Posterior cingulate gyrus (tissue), 11 donors: Measurements from ENCODE around the gene NFATC1.
"Not testable (repeated sequence)": the region's sequence is repeated elsewhere in the genome, so short reads cannot be mapped to it uniquely, and the experiment has no call there.

Source experiments
- DNase-seq, 10 donors: peaks; one replicate each; pipeline versions ENCODE4 v3.0.0 to v3.0.0-alpha.2; 2020 to 2021; ENCODE audit warnings: mixed read lengths in 3 of 10
- intact Hi-C: fragments of 100-400 bp; cut with DNase I; formaldehyde crosslinking; loops from one replicate; pipeline ENCODE4 v1.15.1; 2023

Gene NFATC1

DNA sequence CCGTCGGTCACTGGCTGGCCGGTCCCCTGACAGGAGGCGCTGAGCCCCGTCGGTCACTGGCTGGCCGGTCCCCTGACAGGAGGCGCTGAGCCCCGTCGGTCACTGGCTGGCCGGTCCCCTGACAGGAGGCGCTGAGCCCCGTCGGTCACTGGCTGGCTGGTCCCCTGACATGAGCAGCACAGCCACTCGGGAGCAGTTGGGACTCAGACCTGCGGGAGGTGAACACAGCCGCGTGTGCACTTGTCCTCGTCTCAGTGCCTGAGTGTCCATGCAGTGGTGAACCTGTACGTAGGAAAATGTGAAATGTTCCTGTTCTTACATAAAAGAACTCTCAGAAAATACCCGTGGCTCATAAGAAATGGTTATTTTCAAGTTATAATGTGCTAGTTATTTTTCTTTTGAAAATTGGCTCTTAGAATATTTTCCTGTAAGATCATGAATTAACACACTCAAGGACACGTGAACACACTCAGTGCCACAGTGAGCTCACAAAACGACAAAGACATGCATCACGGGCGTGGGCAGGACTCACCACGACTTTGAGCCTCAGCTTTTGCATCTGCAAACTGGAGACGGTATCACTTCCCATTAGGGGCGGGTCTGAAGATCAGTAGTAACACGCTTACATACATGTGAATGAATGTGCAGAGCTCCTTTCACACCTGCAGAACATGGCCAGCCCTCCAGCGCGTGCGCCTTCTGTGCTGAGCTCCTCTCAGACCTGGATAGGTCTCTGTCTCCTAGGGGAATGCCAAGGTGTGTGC, 21.1 kb upstream of the NFATC1 start:
- intact Hi-C loops, result no loop called here
- DNase-seq, result peak in 1 of 10 donors; percentile 22

DNA sequence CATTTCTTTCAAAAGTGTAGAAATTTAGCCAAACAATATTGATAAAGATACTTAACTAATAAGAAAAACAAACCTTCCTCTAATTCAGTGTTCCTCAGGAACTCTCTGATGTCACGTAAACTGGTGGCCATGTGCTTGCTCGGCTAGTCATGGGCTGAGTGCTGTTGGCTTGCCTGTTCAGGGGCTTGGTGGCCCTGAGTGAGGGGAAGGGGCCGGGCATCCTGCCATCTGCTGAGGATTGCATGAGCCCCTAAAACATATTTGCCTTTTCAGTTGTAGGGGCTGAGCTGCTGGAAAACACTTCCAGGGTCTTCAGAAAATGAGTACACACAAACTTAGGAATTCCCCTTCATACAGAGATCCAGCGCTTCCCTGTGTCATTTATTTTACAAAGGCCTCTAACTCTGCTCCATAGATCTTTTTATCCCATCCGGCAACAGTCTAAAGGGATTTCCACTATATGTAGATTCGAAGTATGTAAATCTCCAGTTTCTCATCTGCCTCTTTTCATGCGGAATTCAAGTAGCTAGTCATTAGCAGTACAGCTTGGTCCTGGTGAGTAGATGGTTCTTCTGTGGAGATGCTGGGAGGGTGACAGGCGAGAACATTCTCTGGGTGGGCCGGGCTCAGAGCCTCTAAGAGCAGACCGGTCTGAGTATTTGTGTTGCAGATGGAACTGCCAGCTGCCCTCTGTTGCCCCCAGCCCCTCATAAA, 20.1 kb upstream of the NFATC1 start:
- intact Hi-C loops, result no loop called here
- peak in 1 of 10 donors; percentile 79 for DNase-seq

DNA sequence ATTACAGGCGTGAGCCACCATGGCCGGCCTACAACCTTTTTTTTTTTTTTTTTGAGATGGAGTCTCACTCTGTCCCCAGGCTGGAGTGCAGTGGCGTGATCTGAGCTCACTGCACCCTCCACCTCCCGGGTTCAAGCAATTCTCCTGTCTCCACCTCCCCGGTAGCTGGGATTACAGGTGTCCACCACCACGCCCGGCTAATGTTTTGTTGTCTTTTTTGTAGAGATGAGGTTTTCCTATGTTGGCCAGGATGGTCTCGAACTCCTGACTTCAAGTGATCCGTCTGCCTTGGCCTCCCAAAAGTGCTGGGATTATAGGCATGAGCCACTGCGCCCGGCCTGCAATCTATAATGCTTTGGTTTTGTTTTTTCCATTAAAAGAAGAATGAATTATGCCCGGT, 19.1 kb upstream of the NFATC1 start:
- DNase-seq, intact Hi-C loops: not testable (repeated sequence)

DNA sequence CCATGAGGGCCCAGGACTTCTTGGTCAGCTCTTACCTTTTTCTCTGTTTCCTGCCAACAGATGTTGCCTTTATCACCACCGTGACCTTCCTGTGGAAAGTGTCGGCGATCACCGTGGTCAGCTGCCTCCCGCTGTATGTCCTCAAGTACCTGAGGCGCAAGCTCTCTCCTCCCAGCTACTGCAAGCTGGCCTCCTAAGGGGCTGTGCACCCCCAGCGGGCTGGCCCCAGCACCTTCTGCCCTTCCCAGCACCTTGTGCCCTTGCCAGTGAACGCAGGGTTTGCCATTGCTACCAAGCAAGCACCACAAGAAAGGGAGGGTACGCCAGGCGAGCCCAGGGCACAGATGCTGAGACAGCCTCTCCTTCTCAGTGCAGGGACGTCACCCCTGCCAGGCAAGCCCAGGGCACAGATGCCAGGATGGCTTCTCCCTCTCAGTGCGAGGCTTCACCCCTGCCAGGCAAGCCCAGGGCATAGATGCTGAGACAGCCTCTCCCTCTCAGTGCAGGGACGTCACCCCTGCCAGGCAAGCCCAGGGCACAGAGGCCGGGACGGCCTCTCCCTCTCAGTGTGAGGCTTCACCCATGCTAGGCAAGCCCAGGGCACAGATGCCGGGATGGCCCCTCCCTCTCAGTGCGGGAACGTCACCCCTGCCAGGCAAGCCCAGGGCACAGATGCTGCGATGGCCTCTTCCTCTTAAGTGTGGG, 18.4 kb upstream of the NFATC1 start:
- intact Hi-C loops, result no loop called here
- DNase-seq, result peak in 4 of 10 donors; percentile 45 to 83 (median 77)

DNA sequence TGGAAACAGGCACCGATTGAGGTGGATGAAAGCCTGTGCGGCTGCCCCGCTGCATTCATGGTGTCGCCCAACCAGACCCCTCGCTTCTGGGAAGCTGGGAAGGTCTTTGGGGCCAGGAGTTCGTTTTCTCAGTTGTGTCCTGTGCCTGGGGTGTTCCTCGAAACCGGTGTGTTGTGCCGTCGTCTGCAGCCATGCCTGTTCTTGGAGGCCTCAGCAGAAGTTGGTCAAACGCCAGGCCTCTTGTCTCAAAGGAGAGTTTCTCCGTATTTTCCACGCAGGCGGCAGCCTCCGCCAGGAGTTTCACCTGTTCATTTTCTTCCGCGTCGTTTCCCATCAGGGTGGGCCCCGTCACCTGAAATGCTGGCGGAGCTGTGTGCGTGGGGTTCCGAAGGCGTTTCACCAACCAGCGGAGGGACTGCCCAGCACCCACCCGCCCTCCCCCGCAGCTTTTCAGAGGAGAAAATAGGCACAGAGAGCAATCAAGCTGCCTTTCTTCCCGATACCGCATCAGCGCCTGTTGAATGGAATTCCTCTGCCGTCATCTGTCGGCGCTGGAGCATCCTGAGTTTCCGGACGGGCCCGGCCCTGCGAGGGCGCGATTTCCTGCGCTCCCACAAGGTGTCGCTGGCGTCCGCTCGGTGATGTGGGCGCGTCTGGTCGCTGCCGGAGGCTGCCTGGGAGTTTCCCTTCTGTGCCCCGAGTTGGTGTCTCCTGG, 17.0 kb upstream of the NFATC1 start:
- intact Hi-C loops, result no loop called here
- peak; percentile 79 to 98 (median 86) for DNase-seq

DNA sequence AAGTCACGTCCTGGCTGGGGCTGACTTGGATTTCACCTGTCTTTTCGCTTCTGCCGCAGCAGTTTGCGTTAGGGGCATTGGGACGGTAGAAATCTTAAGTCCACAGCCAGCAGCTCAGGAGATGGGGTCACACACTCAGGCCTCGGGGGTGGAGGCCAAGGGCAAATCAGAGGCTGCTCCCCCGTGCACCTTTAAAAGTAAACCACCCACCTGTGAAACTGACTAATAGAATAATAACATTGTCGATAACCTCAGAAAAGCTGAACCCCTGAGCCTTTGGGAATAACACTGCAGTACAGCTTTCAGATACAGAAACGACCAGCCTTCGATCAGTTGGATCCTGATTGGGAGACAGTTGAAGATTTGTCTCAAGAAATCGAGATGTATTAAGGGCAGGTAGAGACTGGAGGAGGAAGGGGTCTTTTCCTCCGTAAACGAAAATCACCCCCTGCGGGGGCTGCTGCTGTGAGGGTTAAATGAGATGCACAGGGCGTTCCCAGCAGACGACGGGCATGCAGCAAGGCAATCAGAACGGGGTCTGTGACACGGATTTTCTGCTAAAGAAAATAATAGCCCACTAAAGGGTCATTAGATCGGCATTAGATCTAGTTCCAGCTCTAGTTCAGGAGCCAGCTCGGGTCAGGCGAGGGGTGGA, 16.4 kb upstream of the NFATC1 start:
- peak in 2 of 10 donors; percentile 42 to 59 for DNase-seq
- intact Hi-C loops, result no loop called here

DNA sequence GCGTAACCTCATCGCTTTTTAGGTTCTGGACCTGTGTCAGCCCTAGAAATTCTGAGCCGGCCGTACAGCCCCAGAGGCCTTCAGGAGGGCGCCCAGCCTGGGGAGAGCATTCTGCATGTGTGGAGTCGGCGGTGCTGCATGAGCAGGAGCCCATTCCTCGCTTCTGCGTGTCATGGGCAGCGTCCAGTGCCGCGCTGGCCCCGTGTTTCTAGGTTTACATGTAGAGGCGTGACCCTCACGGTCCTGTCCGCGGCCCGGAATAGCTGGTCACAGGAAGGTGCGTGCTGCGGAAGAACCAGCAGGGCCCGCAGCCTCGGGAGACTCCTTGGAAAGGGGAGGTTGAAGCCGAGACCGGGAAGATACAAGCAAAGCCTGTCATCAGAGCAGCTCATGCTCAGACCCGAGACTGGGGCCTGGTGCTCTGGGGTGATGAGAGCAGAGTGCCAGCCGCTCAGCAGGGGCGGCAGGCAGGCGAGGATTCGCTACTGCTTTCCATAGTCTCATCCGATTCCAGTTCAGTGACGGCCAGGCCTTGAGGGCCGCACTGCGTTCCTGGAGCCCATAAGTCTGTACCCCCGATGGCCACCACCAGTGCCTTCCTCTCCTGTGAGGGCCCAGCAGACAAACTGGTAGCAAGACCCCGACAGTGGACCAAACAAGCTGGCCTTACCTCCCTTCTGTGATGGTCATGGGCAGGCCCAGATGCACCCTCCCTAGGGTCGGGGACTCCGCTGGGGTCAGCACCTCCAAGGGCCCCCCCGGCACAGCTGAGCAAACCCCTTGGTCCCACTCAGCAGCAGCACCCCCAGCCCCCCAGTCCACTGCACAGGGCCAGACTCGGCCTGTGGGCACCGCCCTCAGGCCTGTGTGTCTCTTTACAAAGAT, 15.6 kb upstream of the NFATC1 start:
- intact Hi-C loops, result loop anchor here (1.0 kb wide), 1 partner anchor 148 kb away; no protein-coding TSS in a partner anchor
- DNase-seq, result peak in 3 of 10 donors; percentile 70 to 86 (median 79)

DNA sequence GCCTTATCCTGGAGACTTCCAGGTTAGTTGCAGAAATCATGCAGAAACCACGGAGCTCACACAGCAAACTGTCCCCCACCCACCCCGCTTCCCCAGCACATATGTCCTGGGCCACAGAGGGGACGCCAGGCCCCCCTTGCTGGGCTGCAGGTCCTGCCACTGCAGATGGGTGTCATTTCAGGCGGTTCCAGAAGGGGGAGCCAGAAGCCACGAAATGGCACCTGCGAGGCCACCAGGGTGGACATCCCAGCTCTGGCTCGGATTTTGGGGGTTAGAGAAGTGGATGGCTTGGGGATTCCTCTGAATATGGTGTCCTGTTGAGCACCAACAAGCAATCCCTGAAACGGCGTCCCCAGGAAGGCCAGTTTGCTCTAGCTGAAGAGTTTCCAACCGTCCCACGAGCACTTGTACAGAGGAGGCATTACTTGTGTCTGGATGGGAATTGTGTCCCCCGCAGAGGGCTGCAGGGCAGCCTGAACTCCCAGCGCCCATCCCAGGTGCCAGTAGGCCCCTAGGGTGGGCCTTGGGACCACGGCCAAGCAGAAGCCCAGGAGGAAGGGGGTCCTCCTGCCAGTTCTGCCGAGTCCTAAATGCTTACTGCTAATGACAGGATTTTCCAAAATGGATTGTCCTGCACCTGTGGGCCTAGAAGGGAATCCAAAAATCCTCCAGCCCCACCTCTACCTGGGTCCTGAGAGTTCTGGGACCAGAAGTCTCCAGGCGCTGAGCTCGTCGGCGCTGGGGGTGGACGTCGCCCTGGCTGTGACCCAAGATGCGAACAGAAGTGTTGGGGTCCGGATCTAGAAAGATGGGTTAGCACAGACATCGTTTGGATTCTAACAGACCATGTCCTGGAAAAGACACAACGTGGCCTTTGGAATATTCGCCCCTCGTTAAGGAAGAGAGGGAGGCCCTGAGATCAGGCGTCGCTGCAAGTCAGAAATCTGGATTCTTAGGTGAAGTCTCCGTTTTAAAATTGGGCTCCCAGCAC, 14.6 kb upstream of the NFATC1 start:
- intact Hi-C loops, result loop anchor here (1.0 kb wide), 2 partner anchors 147 to 263 kb away; no protein-coding TSS in a partner anchor
- DNase-seq, result peak; percentile 58 to 96 (median 80)

DNA sequence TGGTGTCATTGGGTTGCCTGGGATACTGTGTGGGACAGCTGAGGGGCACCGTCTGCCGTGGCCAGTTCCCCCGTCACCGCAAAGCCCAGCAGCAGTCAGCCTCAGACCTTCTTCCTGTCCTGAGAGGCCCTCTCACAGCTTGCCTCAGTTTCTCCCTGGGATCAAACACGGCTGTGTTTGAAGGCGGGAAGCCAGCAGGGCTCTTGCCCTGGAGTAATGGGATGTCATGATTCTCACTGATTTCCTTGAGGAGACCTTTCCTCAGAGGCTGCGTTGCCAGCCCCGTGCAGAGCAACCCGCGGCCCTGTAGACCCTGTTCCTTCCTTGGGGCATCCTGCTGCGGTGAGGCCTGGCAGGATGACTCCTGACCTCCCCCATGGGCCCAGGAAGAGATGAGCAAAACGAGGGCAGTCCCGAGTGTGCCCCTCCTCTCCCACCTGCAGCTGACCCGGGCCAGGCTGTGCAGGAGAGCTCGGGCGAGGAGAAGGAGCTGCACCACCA, 13.9 kb upstream of the NFATC1 start:
- intact Hi-C loops, result loop anchor here (1.0 kb wide), 1 partner anchor 262 kb away; no protein-coding TSS in a partner anchor

DNA sequence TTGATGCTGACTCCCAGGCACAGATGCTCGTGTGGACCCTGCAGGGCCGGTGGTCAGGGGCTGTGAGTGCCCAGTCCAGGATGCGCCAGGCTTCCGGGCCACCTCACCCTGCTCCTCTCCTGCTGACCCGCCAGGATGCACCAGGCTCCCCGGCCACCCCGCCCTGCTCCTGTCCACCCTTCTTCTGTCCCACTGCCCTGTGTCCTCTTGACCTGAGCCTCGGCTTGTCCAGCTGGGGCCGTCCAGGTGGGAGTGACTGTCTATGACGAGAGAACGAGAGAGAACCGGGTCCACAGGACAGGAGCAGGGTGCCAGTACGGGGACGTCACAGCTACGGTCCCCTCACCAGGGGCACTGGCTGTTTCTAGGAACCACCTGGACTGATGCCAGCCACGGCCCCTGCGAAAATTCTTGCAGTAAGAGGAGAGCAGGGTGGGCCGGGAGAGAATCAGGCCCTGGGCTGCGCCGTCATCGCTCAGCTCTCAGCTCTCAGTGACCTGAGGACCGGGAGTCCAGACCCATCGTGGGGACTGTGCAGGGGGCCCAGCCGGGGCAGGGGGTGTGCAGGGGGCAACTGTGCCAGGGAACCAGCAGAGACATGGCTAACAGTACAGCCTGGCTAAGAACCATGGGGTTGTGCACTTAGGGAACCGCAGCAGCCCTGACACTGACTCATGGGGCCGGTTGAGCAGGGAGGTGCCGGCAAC, 12.9 kb upstream of the NFATC1 start:
- DNase-seq, result peak in 3 of 10 donors; percentile 56 to 83 (median 72)
- intact Hi-C loops, result no loop called here

More for the DNA sequence above, 13.9 kb upstream of the NFATC1 start:
- peak in 3 of 10 donors; percentile 42 to 77 (median 70) for DNase-seq

DNA sequence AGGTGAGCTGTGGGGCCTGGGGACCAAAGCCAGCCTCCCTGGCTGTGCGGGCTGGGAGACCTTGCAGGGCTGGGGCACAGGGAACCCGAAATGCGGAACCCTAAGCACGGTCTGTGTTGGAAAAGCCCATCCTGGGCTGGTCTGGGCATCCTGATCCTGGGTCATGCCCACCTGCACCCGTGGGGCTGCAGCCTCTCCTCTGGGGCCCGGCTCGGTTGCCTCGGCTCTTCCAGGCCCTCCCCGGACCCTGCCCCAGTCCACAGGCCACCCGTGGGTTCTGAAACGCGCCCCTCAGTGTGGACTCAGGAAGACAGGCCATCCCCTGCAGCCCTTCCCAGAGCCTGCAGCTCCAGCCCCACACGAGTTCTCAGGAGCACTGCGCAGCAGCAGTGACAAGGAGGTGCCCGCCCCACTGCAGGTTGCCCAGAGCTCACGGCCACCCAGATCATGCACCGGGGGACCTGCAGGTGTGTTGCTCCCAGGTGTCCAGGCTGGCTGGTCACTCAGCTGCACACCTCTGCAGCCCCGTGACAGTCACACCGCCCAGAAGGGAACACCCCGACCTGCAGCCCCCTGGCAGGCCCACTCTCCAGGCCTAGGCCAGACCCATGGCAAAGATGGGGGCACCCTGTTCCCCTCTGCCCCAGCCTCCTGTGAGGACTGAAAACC, 12.2 kb upstream of the NFATC1 start:
- intact Hi-C loops, result no loop called here

DNA sequence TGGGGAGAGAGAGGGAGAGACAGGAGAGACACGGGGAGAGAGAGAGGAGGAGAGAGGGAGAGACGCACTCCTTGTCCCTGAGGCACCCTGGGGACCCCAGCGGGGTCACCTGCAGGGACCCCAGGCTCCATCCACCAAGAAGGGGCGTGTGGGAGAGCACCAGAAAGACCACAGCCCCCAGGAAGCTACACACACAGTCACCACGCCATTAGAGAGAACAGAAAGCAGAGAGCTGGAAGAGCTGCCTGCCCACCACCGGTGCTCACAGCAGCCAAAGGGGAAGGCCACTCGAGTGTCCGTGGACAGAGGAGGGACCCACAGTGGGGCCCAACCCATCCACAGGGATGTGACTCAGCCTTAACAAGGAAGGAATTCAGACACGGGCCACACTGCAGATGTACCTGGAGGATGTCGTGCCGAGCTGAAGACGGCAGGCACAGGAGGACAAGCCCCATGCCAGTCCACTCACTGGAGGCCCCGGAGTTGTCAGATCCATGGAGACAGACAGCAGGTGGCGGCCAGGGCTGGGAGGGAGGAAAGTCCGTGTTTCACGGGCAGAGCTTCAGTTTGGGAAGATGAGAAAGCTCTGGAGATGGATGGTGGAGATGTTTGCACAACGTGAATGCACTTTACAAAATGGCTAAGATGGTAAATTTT, 11.5 kb upstream of the NFATC1 start:
- DNase-seq, result peak in 3 of 10 donors; percentile 61 to 84 (median 81)
- intact Hi-C loops, result no loop called here

More for the DNA sequence above, 12.2 kb upstream of the NFATC1 start:
- peak in 3 of 10 donors; percentile 44 to 75 (median 69) for DNase-seq

DNA sequence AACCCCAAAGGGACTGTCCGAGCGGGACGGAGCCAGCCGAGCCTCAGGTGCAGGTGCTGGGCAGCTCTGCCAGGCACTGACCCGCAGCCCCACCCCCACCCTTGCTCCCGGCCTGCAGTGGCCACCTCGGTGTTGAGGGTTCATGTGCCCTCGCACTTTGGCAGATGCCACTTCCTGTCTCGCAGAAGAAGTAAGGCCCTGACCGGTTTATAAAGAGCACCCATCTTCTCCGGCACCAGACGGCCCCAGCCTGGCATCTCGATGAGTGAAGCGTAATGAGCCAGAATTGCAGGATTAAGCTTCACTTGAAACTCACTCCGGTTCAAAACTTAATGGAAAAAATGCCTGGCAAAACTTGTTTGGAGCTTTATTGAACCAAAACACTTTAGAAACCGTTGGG, 10.9 kb upstream of the NFATC1 start:
- DNase-seq, result peak in 1 of 10 donors; percentile 83
- intact Hi-C loops, result no loop called here

DNA sequence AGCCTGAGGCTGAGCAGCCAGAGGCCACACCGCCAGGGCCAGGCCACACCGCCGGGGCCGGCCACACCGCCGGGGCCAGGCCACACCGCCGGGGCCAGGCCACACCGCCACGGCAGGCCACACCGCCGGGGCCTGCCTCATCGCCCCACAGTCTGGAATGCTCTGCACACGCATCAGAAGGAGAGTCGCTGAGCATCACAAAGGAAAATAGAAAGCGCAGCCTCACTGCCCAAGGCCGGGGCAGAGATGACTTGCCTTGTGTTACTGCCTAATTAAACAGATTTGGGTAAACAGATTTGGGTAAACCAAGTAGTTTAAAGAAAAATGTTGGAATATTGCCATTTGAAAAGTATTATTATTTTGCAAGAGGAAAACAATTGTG, 10.4 kb upstream of the NFATC1 start:
- intact Hi-C loops, result no loop called here
- DNase-seq, result peak in 2 of 10 donors; percentile 25 to 72

DNA sequence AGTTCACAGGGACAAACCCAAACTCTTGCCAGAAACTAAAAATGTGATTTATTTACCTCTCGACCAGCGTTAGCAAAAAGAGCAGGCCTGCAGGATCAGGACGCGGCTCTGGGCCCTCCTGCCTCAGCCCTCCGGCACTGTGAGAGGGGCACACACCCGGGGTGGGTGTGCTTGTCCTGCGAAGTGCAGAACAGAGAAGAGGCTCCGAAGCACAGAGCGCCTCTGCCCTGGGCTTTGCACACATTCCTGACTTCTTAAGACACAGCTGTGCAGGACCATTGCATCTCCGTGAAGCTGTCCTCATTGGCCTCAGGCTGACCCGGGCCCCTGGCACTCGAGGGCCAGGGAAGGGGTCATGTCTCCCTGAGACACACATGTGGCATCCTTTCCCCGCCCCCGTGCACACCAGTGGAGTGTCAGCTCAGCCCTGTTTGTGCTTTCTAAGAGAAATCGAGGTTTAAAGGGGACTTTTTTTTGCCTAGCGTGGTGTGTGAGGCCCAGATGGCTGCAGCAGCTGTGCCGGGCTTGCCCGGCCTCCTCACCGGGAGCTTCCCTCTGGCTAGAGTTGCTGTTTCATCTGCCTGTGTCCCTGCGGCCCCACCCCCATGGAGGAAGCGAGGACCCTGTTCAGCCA, 9.9 kb upstream of the NFATC1 start:
- peak in 3 of 10 donors; percentile 48 to 67 (median 51) for DNase-seq
- intact Hi-C loops, result no loop called here
